Activated T-helper 2 cell treated with anti-CD3 and anti-CD28 coated beads, Interferon-gamma antibody, Interleukin-2, Interleukin-4, amounts not matched to agents 10 μg/mL and 5 μg/mL and 100 μg/mL, durations not matched to agents 14 hours and 24 hours and 36 hours (primary cell): Measurements from ENCODE around the gene TSPAN31. TPM values are rescaled to one million over a fixed set of nuclear protein-coding genes. Genes with fewer than 3 reads are reported as not detected.

Experiments used
- DNase-seq: peaks from one replicate; pipeline ENCODE4 v3.0.0; 2021; ENCODE audit warnings: low spot score
- H3K27ac Mint-ChIP-seq: one replicate; pipeline ENCODE4 v1.8.0; 2021; ENCODE audit warnings: mixed read lengths
- H3K27me3 Mint-ChIP-seq: one replicate; pipeline ENCODE4 v1.8.0; 2021; ENCODE audit warnings: low read depth, mixed read lengths
- H3K36me3 Mint-ChIP-seq: one replicate; pipeline ENCODE4 v1.8.0; 2021; ENCODE audit warnings: low read depth, mixed read lengths
- H3K4me1 Mint-ChIP-seq: one replicate; pipeline ENCODE4 v1.8.0; 2021; ENCODE audit warnings: low read depth, mixed read lengths
- H3K4me3 Mint-ChIP-seq: one replicate; pipeline ENCODE4 v1.8.0; 2021; ENCODE audit warnings: low read depth, mild to moderate bottlenecking, moderate library complexity, mixed read lengths
- H3K9me3 Mint-ChIP-seq: one replicate; pipeline ENCODE4 v1.8.0; 2021; ENCODE audit warnings: mixed read lengths
- intact Hi-C: fragments of 100-400 bp; cut with micrococcal nuclease; formaldehyde crosslinking; loops from one replicate; pipeline ENCODE4 v1.15.1; 2023
- total RNA-seq: library from RNA; stranded (reverse); gene quantifications from 2 replicates; pipeline ENCODE4 v1.2.3, GENCODE V29; 2022

TSPAN31 gene
- total RNA-seq, 1 donor from 2014 or later = 27.0 TPM

DNA sequence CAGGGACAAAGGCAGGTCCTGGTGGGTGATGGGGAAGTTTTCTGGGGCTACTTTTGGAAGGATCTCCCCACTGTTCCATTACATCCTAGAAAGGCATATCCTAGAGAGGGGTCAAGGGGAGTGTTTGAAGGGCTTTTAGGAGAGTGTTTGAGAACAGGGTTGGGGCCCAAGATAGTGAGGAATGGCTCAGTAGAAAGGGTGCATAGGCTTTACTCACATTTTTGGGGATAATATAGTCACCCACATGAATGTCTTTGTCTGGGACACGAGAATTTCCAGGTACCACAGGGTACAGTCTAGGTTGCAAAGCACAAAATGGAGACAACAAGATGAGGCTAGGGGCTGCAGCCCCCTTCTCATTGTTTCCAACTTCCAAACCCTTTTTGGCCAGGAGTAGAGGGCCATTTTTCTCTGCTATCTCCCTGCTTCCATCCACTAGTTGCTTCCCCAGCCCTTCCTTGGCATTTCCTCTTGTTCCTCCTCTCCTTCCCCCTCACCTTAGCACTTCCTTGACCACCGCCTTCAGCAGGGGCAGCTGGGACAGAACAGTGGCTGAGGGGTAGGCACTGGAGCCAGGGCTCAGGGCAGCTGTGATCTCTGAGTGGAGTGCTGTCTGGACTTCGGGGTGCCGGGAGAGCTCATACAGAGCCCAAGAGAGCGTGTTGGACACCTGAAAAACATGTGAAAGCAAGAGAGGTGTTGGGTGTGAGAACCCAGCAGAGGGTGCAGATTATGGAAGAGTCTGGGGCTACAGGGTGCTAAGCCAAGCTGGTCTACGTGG is 19.2 kb downstream of the TSPAN31 start:
- Mint-ChIP-seq H3K27me3 (peaks cover 5% of the 10 kb centered on the region), H3K4me1 (peaks cover 17% of the 10 kb centered on the region), H3K4me3 (peak overlapping the region; percentile 87), H3K9me3 (no peaks in the 10 kb centered on the region), H3K36me3 (peaks cover 49% of the 10 kb centered on the region), H3K27ac (peak overlapping the region; percentile 60)
- intact Hi-C loops = no loop called here
- DNase-seq = no peak

DNA sequence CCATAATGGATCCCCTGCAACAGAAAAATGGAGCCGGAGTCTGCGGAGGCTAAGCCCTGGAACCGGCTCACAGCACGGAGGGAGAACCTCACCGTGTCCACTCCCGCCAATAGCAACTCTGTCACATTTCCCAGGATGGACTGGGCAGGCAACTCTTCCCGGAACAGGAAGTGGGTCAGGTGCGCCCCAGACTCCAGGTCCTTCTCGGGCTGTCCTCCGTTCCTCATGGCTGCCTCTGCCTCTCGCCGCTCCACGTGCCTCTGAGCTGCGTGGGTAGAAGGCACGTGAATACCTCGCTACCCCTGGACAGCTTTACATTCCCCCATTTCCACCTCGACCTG is 19.8 kb downstream of the TSPAN31 start:
- H3K4me3 Mint-ChIP-seq = peak overlapping the region; percentile 87
- peaks cover 14% of the 10 kb centered on the region for H3K4me1 Mint-ChIP-seq
- no peak overlapping the region for H3K27ac Mint-ChIP-seq
- intact Hi-C loops = loop anchor here (1.0 kb wide), 1 partner anchor 12 kb away; the partner anchor contains the start of gene CDK4
- no peak for DNase-seq
- H3K36me3 Mint-ChIP-seq = peaks cover 49% of the 10 kb centered on the region
- peaks cover 5% of the 10 kb centered on the region for H3K27me3 Mint-ChIP-seq
- H3K9me3 Mint-ChIP-seq = no peaks in the 10 kb centered on the region

DNA sequence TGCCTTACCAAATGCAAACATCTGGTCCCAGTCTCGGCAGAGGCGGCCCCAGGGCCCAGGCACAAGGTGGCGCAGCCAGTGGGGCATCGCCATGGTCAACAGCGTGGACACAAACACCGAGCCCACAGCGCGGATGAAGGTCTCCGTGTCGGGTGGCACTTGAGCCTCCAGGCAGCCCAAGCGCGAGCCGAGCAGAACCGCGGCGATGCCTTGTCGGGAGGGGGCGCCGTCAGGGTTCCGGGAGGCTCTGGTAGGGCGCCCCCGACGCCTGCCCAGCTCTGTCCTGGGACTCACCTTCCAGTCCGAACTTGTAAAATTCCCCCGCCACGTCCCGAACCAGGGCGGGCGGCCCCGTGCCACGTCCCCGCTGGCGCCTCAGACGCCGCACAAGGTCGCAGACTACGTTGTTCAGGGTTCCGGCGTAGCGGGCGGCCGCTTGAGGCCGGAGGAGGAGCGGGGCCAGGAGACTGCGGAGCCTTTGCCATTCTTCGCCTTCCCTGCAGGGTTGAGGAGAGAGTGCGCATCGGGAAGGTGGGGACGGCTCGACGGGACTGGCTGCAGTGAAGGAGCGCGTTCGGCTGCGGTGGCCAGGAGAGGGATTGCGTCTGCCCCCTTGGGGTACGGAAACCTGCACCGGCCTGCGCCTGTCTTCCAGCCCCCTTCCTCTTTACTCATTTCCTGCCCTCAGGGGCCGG is 20.3 kb downstream of the TSPAN31 start:
- H3K27ac Mint-ChIP-seq = peak overlapping the region; percentile 66
- no peak for DNase-seq
- no peaks in the 10 kb centered on the region for H3K9me3 Mint-ChIP-seq
- peaks cover 49% of the 10 kb centered on the region for H3K36me3 Mint-ChIP-seq
- peaks cover 5% of the 10 kb centered on the region for H3K27me3 Mint-ChIP-seq
- H3K4me3 Mint-ChIP-seq = peak overlapping the region; percentile 87
- intact Hi-C loops = loop anchor here (1.0 kb wide), 1 partner anchor 13 kb away; the partner anchor contains the start of gene CDK4
- peaks cover 14% of the 10 kb centered on the region for H3K4me1 Mint-ChIP-seq

DNA sequence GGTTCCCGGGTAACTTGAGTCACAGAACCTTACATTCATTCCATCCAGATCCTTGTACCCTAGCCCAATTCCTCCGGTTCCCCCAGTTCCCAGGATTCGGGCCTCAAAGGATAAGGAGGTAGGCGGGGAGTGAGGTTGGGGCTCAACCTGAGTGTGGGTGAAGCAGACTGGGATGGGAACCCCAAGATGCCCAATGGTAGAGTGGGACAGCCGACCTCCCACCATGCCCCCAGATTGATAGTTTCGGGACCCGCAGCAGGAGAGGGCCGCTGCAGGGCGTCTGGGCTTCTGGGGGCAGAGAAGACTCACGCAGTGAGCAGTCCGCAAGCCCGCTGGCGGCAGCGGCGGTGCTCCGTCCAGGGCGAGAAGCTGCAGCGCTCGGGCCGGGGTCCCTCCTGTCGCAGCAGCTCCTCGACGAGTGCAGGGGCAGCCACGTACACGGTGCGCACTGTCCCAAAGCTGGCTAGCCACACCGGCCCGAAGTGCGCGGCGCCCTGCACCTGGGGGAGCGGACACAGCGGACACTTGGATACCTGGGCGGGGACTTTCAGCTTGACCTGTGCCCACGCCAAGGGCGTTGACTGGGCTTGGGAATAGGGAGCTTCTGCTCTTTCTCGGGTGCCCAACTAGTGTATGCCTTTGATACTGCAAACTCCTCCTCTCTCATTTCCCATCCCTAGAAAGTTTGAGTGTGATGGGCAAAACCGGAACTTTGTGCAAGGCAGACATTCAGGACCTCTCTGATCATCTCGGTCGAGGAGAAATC is 21.0 kb downstream of the TSPAN31 start:
- no peak for DNase-seq
- H3K36me3 Mint-ChIP-seq = peaks cover 52% of the 10 kb centered on the region

DNA sequence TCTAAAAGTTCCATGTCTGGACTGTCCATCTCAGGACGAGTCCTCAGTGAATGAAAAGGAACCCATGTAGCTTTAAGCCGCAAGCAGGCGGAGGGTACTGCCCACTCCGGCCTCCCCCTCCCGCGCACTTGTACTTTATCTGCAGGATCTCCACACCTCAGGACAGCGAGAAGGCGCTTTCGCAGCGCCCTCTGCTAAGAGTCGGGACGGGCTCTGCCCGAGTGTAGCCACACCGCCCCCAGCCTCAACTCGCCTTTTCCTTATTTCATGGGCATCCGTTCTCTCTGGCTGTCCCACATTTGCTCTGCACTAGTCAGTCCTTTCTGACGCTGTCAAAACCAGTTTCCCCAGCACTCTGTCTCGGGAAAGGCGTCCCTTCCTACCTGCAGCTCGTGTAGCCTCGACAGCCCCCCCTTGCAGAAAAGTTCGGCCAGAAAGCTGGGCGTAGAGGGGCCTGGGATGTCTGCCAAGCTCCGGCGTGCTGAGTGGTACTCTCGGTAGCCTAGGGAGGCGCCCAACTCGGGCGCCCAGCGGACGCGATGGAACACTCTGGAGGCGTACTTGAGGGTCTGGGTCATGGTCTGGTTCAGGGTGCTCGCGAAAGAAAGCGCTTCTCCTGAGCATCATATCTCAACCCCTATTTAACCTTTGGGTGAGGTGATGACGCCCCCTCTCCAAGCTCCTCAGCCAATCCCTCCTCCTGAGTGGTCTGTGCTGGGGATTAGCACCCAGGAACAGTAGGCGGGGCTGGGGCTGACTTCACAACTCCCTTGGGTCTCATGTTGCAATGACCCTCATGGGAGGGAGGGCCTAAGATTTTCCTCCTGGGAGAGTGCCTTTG is 21.8 kb downstream of the TSPAN31 start, which contains the start of gene CYP27B1:
TSS of gene CYP27B1 (minus strand) at position 615 of the 841 bp plus-strand sequence. CDS start at position 578, 37 bp downstream.
- no peak for DNase-seq
- no peaks in the 10 kb centered on the region for H3K9me3 Mint-ChIP-seq
- peak within 1 kb of the TSS; percentile 87 for H3K4me3 Mint-ChIP-seq
- H3K27me3 Mint-ChIP-seq = peaks cover 5% of the 10 kb centered on the region
- H3K4me1 Mint-ChIP-seq = peaks cover 19% of the 10 kb centered on the region
- peak within 1 kb of the TSS; percentile 8 for H3K27ac Mint-ChIP-seq
- intact Hi-C loops = no loop called here
- H3K36me3 Mint-ChIP-seq = peaks cover 52% of the 10 kb centered on the region

More for the DNA sequence above, 21.0 kb downstream of the TSPAN31 start:
- intact Hi-C loops = loop anchor here (1.0 kb wide), 1 partner anchor 14 kb away; the partner anchor contains the start of gene CDK4
- H3K27me3 Mint-ChIP-seq = peaks cover 5% of the 10 kb centered on the region
- H3K9me3 Mint-ChIP-seq = no peaks in the 10 kb centered on the region
- H3K27ac Mint-ChIP-seq = peak overlapping the region; percentile 66
- H3K4me1 Mint-ChIP-seq = peaks cover 17% of the 10 kb centered on the region
- H3K4me3 Mint-ChIP-seq = peak overlapping the region; percentile 87

DNA sequence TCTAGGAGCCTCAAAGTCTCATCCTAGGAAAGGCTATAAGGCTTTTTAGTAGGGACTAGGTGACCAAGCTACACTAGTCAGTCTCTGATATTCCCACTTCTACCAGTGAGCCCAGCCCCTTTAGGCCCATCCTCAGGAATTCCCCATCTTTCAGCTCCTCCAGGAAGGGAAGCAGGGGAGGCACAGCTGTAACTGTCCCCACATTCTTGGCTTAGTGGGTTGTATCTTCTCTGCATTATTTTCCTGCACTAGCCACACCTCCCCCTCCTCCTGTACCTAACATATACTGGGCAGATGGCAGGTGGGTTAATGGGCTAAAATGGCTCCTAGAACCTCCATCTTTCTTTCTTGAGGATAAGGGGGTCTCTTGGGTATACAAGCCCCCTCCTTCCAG is 22.5 kb downstream of the TSPAN31 start:
- Mint-ChIP-seq H3K27ac (no peak overlapping the region), H3K4me1 (peaks cover 19% of the 10 kb centered on the region)

DNA sequence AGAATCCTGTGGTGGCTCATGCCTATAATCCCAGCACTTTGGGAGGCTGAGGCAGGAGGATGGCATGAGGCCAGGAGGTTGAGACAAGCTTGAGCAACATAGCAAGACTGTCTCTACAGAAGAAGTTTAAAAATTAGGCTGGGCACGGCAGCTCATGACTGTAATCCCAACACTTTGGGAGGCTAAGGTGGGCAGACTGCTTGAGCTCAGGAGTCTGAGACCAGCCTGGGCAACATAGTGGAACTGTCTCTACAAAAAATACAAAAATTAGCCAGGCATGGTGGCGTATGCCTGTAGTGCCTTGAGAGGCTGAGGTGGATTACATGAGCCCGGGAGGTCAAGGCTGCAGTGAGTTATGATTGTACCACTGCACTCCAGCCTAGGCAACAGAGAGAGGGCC is 23.0 kb downstream of the TSPAN31 start:
- intact Hi-C loops = no loop called here
- no peak overlapping the region for H3K4me3 Mint-ChIP-seq
- no peaks in the 10 kb centered on the region for H3K9me3 Mint-ChIP-seq
- H3K27me3 Mint-ChIP-seq = peaks cover 5% of the 10 kb centered on the region
- peaks cover 49% of the 10 kb centered on the region for H3K36me3 Mint-ChIP-seq
- H3K27ac Mint-ChIP-seq = no peak overlapping the region
- peaks cover 20% of the 10 kb centered on the region for H3K4me1 Mint-ChIP-seq
- no peak for DNase-seq

More for the DNA sequence above, 22.5 kb downstream of the TSPAN31 start:
- intact Hi-C loops = no loop called here
- Mint-ChIP-seq H3K4me3 (no peak overlapping the region), H3K9me3 (no peaks in the 10 kb centered on the region), H3K36me3 (peaks cover 54% of the 10 kb centered on the region), H3K27me3 (peaks cover 5% of the 10 kb centered on the region)
- no peak for DNase-seq

DNA sequence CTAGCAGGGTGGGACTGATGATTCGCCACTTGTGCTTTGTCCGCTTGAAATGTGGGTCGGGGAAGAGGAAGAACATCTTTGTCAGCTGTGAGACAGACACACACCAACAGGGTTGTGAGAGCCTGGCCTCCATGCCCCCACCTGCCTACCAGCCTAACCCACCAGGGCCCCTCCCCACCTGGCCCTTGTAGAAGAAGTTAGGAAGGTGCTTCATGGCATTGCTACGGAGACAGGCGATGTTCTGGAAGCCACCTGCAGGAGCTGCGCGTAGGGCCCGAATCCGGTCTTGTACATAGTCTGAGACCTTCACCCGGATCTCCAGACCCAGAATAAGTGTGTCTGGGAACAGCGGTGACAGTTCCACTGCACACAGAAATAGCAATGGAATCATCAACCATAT is 24.8 kb downstream of the TSPAN31 start:
- peaks cover 5% of the 10 kb centered on the region for H3K27me3 Mint-ChIP-seq
- peak overlapping the region; percentile 13 for H3K4me3 Mint-ChIP-seq
- no peak overlapping the region for H3K27ac Mint-ChIP-seq
- H3K9me3 Mint-ChIP-seq = no peaks in the 10 kb centered on the region
- intact Hi-C loops = no loop called here
- peaks cover 16% of the 10 kb centered on the region for H3K4me1 Mint-ChIP-seq
- DNase-seq = no peak
- peaks cover 38% of the 10 kb centered on the region for H3K36me3 Mint-ChIP-seq

DNA sequence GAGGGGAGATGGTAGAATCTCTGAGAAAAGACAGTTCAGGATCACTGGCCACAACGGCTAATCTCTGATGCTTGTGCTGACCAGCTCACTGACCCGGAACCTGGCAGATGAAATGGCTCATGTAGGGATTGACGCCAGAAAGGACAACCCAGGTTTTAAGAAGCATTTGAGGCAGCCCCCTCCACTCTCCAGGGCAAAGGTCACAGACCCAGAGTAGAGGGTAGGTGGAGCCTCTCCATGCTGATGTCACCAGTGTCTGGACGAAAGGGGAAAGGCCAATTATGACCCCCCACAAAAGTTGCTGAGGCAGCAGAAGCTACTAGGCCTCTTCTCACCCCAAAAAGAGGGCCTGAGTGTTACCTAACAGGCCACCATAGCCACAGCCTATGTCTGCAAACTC is 25.9 kb downstream of the TSPAN31 start:
- Mint-ChIP-seq H3K9me3 (no peaks in the 10 kb centered on the region), H3K27ac (peak overlapping the region; percentile 70), H3K4me3 (peak overlapping the region; percentile 97), H3K27me3 (peaks cover 5% of the 10 kb centered on the region), H3K36me3 (peaks cover 39% of the 10 kb centered on the region), H3K4me1 (peaks cover 16% of the 10 kb centered on the region)
- DNase-seq = no peak
- intact Hi-C loops = no loop called here

DNA sequence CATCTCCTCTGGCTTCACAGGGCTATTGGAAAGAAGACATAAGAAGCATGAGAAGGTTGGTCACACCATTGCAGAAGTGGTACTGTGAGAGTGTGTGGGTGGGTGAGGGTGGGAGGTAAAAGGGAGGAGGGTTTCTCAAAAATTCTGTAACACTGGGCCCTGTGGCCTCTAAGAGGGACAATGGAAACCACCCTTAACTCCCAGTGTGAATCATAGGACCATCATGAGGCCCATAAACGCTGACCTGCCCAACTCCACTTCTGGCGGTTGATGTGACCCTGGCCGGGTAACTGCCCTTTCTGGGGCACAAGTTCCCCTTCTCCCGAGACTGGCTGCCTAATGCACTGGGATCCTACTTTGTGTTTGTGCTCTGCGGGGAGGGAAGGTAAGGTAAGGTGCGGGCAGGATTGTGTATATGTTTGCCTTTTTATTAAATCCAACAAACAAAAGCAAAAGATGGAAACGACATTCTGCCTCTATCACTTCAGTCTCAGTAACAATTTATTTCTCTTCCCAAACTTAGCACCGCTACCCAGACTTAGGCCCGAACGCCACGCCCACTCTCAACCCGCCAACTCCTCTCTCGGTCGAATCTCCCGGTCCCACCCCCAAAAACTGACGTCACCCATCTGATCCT is 26.5 kb downstream of the TSPAN31 start:
- Mint-ChIP-seq H3K4me3 (peak overlapping the region; percentile 97), H3K36me3 (peaks cover 43% of the 10 kb centered on the region), H3K4me1 (peaks cover 15% of the 10 kb centered on the region), H3K27ac (peak overlapping the region; percentile 99), H3K27me3 (peaks cover 3% of the 10 kb centered on the region), H3K9me3 (no peaks in the 10 kb centered on the region)
- peak; percentile 85 for DNase-seq
- intact Hi-C loops = no loop called here

DNA sequence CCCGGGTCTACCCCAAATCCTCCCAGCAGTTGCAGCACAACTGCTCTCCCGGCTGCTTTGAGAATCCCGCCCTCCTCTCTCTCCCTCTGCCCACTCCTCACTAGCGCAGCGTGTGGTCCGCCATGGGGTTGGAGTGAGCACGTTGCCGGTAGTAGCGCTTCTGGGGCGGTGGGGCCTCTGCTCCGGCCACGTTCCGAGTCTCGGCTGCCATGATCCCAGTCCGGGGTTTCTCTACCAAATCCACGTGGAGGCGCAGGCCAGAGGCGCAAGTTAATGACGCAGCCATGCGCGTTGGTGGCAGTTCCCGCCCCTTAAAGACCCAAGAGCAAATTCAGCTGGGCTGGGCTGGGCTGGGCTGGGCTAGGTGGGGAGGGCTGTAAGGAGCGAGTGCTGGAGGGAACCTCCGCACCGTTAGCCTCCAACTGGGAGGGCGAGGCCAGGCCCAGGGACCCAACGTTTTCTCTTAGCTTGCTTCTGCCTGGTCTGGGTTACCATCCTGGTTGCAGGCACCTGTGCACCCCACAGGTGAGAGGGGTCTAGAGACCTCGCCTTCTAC is 27.1 kb downstream of the TSPAN31 start, which contains the start of gene METTL1:
TSS of gene METTL1 (minus strand) at position 233 of the 556 bp plus-strand sequence. CDS start at position 211, 22 bp downstream.
- H3K36me3 Mint-ChIP-seq = peaks cover 43% of the 10 kb centered on the region
- H3K4me1 Mint-ChIP-seq = peaks cover 11% of the 10 kb centered on the region
- DNase-seq = peak; percentile 90
- H3K27ac Mint-ChIP-seq = peak within 1 kb of the TSS; percentile 99
- H3K27me3 Mint-ChIP-seq = no peaks in the 10 kb centered on the region
- intact Hi-C loops = loop anchor here (1.0 to 2.0 kb wide), 3 partner anchors 10 to 127 kb away; partner anchors contain the start of genes CDK4 and TSFM
- H3K9me3 Mint-ChIP-seq = no peaks in the 10 kb centered on the region
- H3K4me3 Mint-ChIP-seq = peak within 1 kb of the TSS; percentile 97
